HCT116 (cell line): ENCODE data around the gene IQUB. TPM values are rescaled to one million over a fixed set of nuclear protein-coding genes. Genes with fewer than 3 reads are reported as not detected.
A peak's percentile ranks its signal among the peaks of the same experiment; 100 is the strongest.

Source experiments
- ATAC-seq: fragments of 200-7000 bp; cut with Tn5 transposase; 2 replicates; pipeline ENCODE4 v1.9.1; 2020; ENCODE audit warnings: mild to moderate bottlenecking, moderate library complexity
- BruUV-seq: library from RNA; stranded (reverse); fragments of 400-500 nt; replicated peaks from 2 replicates; lab custom pipeline; 2021; lab: Mats Ljungman, UMichigan
- CTCF ChIA-PET: fragments of 300-600 bp; sonication (Branson Sonifier 250); formaldehyde crosslinking; loops from one replicate; lab custom pipeline; 2021; ENCODE audit warnings: antibody characterized with exemption; lab: Charles Lee
- POLR2A ChIA-PET: fragments of 300-600, 350-600 bp; sonication (Branson Sonifier 250); formaldehyde crosslinking; loops from one replicate; lab custom pipeline; 2021; ENCODE audit warnings: antibody characterized with exemption; lab: Charles Lee
- RAD21 ChIA-PET, 2 experiments: fragments of 300-600 bp; sonication (Branson Sonifier 250); formaldehyde crosslinking; loops; one replicate each; lab custom pipeline; 2023; ENCODE audit warnings: low total read pairs in 2 of 2; ENCODE audit not compliant: uncharacterized antibody in 2 of 2, unreplicated experiment in 2 of 2, low non-redundant PET in 1 of 2; lab: Charles Lee
- DNase-seq: peaks from one replicate; pipeline ENCODE4 v3.0.0-alpha.2; 2010; ENCODE audit warnings: low read depth, low spot score
- H2AFZ ChIP-seq: fragments of 200-600 bp; shearing (Covaris generic), sonication (generic); 2 replicates; pipeline ENCODE4 v1.6.1; 2017; ENCODE audit warnings: low read depth, mixed run types, mixed read lengths, antibody characterized with exemption, low read length; ENCODE audit not compliant: poor library complexity, severe bottlenecking
- H3K27ac ChIP-seq: 2 replicates; pipeline ENCODE4 v1.5.1; 2012; ENCODE audit warnings: low read depth, low read length
- H3K27me3 ChIP-seq: fragments of 200-600 bp; sonication (generic); 2 replicates; pipeline ENCODE4 v1.6.1; 2016; ENCODE audit warnings: mixed run types, low read length, mixed read lengths; ENCODE audit not compliant: insufficient read depth
- H3K36me3 ChIP-seq, 2 experiments: fragments of 200-500 bp in 1 of 2; fragments of 200-600 bp in 1 of 2; sonication (Bioruptor generic) in 1 of 2; sonication (generic) in 1 of 2; 2 replicates each; pipeline versions ENCODE4 v1.5.1 to v1.6.1; 2014 to 2016; ENCODE audit warnings: low read length in 2 of 2, inconsistent platforms in 1 of 2, mixed read lengths in 1 of 2, mixed run types in 1 of 2; ENCODE audit not compliant: insufficient read depth in 2 of 2, control insufficient read depth in 1 of 2
- H3K4me1 ChIP-seq, 2 experiments: fragments of 200-600 bp in 1 of 2; sonication (generic) in 1 of 2; 2 replicates each; pipeline versions ENCODE4 v1.5.1 to v1.6.1; 2012 to 2017; ENCODE audit warnings: low read length in 2 of 2, inconsistent platforms in 1 of 2, mild to moderate bottlenecking in 1 of 2, mixed read lengths in 1 of 2, mixed run types in 1 of 2, moderate library complexity in 1 of 2; ENCODE audit not compliant: insufficient read depth in 2 of 2, control insufficient read depth in 1 of 2
- H3K4me2 ChIP-seq: fragments of 200-600 bp; sonication (generic); 2 replicates; pipeline ENCODE4 v1.6.1; 2017; ENCODE audit warnings: mixed run types, low read length, mixed read lengths
- H3K4me3 ChIP-seq, 2 experiments: fragments of 200-600 bp in 1 of 2; sonication (generic) in 1 of 2; replicated peaks in 1 of 2; 2 replicates each; pipeline ENCODE4 v1.5.1; 2011 to 2016; ENCODE audit warnings: low read length in 2 of 2, control low read depth in 1 of 2, low read depth in 1 of 2, mild to moderate bottlenecking in 1 of 2, mixed read lengths in 1 of 2, mixed run types in 1 of 2
- H3K79me2 ChIP-seq: fragments of 200-600 bp; sonication (generic); 2 replicates; pipeline ENCODE4 v1.6.1; 2017; ENCODE audit warnings: mild to moderate bottlenecking, mixed run types, low read length, moderate library complexity, mixed read lengths; ENCODE audit not compliant: insufficient read depth
- H3K9ac ChIP-seq: fragments of 200-600 bp; sonication (generic); 2 replicates; pipeline ENCODE4 v1.6.1; 2016; ENCODE audit warnings: low read length, mixed read lengths
- H3K9me2 ChIP-seq: fragments of 200-600 bp; sonication (generic), shearing (Covaris generic); 2 replicates; pipeline ENCODE4 v1.6.1; 2017; ENCODE audit warnings: mixed run types, mild to moderate bottlenecking, moderate library complexity; ENCODE audit not compliant: insufficient read depth
- H3K9me3 ChIP-seq, 2 experiments: fragments of 200-500 bp in 1 of 2; fragments of 200-600 bp in 1 of 2; sonication (Bioruptor generic) in 1 of 2; sonication (generic) in 1 of 2; 2 replicates each; pipeline ENCODE4 v1.6.1; 2014 to 2017; ENCODE audit warnings: low read length in 2 of 2, mixed read lengths in 2 of 2, inconsistent platforms in 1 of 2, low read depth in 1 of 2, mild to moderate bottlenecking in 1 of 2, mixed run types in 1 of 2, moderate library complexity in 1 of 2; ENCODE audit not compliant: control insufficient read depth in 1 of 2, insufficient read depth in 1 of 2
- H4K20me1 ChIP-seq: fragments of 200-600 bp; sonication (generic), shearing (Covaris generic); 2 replicates; pipeline ENCODE4 v1.6.1; 2017; ENCODE audit warnings: mixed run types, mild to moderate bottlenecking, moderate library complexity; ENCODE audit not compliant: insufficient read depth
- CEBPB ChIP-seq: IDR thresholded peaks from 2 replicates; pipeline ENCODE4 v1.6.1; 2012; ENCODE audit warnings: low read depth
- CTCF ChIP-seq, 3 experiments: fragments of 200-600 bp in 1 of 3; sonication (generic) in 1 of 3; IDR thresholded peaks in 2 of 3; conservative IDR thresholded peaks in 1 of 3; 2 replicates each; pipeline ENCODE4 v1.5.1; 2012 to 2017; ENCODE audit warnings: low read depth in 2 of 3, low read length in 2 of 3, antibody characterized with exemption in 1 of 3, borderline replicate concordance in 1 of 3, control low read depth in 1 of 3, mild to moderate bottlenecking in 1 of 3, mixed read lengths in 1 of 3, mixed run types in 1 of 3, moderate library complexity in 1 of 3; ENCODE audit not compliant: insufficient read depth in 1 of 3
- POLR2AphosphoS5 ChIP-seq: IDR thresholded peaks from 2 replicates; pipeline ENCODE4 v1.6.1; 2011; ENCODE audit warnings: mild to moderate bottlenecking, low read depth, low read length, moderate library complexity
- RAD21 ChIP-seq: IDR thresholded peaks from 2 replicates; pipeline ENCODE4 v1.6.1; 2012; ENCODE audit warnings: low read depth, mild to moderate bottlenecking
- SP1 ChIP-seq: IDR thresholded peaks from 2 replicates; pipeline ENCODE4 v1.6.1; 2012; ENCODE audit warnings: low read depth
- TCF7L2 ChIP-seq: IDR thresholded peaks from 2 replicates; pipeline ENCODE4 v1.7.0; 2011; ENCODE audit warnings: borderline replicate concordance, inconsistent platforms; ENCODE audit not compliant: insufficient read depth, insufficient read length; ENCODE audit errors: extremely low read depth
- YY1 ChIP-seq: IDR thresholded peaks from 2 replicates; pipeline ENCODE4 v1.6.1; 2011; ENCODE audit warnings: low read length, low read depth, moderate library complexity, mild to moderate bottlenecking; ENCODE audit not compliant: insufficient replicate concordance; ENCODE audit errors: extremely low read depth
- ZBTB33 ChIP-seq: IDR thresholded peaks from 2 replicates; pipeline ENCODE4 v1.6.1; 2011; ENCODE audit warnings: mild to moderate bottlenecking, low read length, moderate library complexity; ENCODE audit not compliant: insufficient replicate concordance; ENCODE audit errors: extremely low read depth
- ZFX ChIP-seq: fragments of 450-650 bp; IDR thresholded peaks from 2 replicates; pipeline ENCODE4 v1.6.1; 2017
- intact Hi-C: fragments of 100-400 bp; cut with micrococcal nuclease; formaldehyde crosslinking; loops from 2 replicates; pipeline ENCODE4 v1.10.0; 2022
- total RNA-seq: library from RNA; stranded (reverse); gene quantifications from one replicate; pipeline ENCODE4 v1.2.1, GENCODE V29; 2021; ENCODE audit not compliant: unreplicated experiment

Gene IQUB
- total RNA-seq, 1 experiment from 2014 or later: 0.79 TPM

GRCh38 chr7:123581162-123581459, 46.7 kb upstream of the IQUB start:
- ATAC-seq: 0 out of 2 replicates have a peak, but pooled peaks have one; percentile 18
- Histone ChIP-seq H4K20me1 (no peaks in the 10 kb centered on the region), H3K27ac (no peak overlapping the region), H3K27me3 (no peaks in the 10 kb centered on the region), H3K9me3 (no peaks in the 10 kb centered on the region), H3K36me3 (no peaks in the 10 kb centered on the region), H2AFZ (peak overlapping the region; percentile 84), H3K9me2 (no peaks in the 10 kb centered on the region), H3K4me2 (peak overlapping the region; percentile 42), H3K4me1 (no peaks in the 10 kb centered on the region), H3K79me2 (no peaks in the 10 kb centered on the region), H3K4me3 (no peak overlapping the region), H3K9ac (no peak overlapping the region)
- ChIA-PET POLR2A (no interaction called here), CTCF (interaction anchor here (0.8 to 1.6 kb wide), 3 partner anchors 87 to 291 kb away, joined by 3 to 5 read pairs (median 4); no protein-coding TSS in a partner anchor), RAD21 (no interaction called here)
- intact Hi-C loops: loop anchor here (2.0 to 5.0 kb wide), 4 partner anchors 101 to 292 kb away; no protein-coding TSS in a partner anchor
- DNase-seq: no peak
- BruUV-seq: no TSS peak
- TF ChIP-seq ZBTB33 (no peak), SP1 (no peak), CTCF (IDR thresholded peaks at IDR 0.05 in 2 of 3, conservative IDR thresholded peaks at IDR 0.05 in 1 of 3; ENCODE audit: borderline replicate concordance in 1 of 3, insufficient read depth in 1 of 3, low read depth in 2 of 3, low read length in 2 of 3) (no peak), CEBPB (no peak), ZFX (no peak), POLR2AphosphoS5 (no peak), RAD21 (no peak), TCF7L2 (no peak), YY1 (no peak)
